Uterus (tissue), 2 donors: ENCODE measurements around the gene CTNNBIP1.

Source experiments
- POLR2A ChIP-seq, 2 donors: fragments of 450-650 bp; IDR thresholded peaks; one replicate each; pipeline ENCODE4 v1.6.1; 2016; ENCODE audit warnings: antibody characterized with exemption in 2 of 2, mild to moderate bottlenecking in 1 of 2, moderate library complexity in 1 of 2
- TF ChIP-seq, protein P1 (sequence below), 4 experiments: fragments of 200-600 bp in 2 of 4; fragments of 450-650 bp in 2 of 4; sonication (generic) in 2 of 4; IDR thresholded peaks; one replicate each; pipeline ENCODE4 v1.5.1; 2016 to 2019; ENCODE audit warnings: antibody characterized with exemption in 4 of 4, mild to moderate bottlenecking in 2 of 4, moderate library complexity in 1 of 4

DNA sequence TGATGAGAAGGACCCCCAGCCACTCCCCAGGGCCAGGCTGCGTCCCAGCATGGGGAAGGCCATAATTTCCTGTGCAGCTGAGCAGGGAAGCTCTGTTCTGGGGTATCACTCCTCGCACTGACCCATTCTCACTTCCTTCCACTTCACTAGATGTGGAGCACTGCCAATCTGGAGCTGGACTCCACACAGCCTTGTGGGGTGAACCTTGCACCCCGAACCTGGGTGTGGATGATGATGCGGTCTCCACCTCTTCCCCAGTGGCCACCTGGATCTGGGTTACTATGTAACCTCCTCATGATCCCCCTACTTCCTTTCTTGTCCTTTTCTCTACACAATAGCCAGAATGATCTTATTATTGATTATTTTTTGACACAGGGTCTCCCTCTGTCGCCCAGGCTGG, 36.7 kb downstream of the CTNNBIP1 start:
- TF ChIP-seq POLR2A (IDR thresholded peaks at IDR 0.05): no peak
- TF ChIP-seq, protein P1, sequence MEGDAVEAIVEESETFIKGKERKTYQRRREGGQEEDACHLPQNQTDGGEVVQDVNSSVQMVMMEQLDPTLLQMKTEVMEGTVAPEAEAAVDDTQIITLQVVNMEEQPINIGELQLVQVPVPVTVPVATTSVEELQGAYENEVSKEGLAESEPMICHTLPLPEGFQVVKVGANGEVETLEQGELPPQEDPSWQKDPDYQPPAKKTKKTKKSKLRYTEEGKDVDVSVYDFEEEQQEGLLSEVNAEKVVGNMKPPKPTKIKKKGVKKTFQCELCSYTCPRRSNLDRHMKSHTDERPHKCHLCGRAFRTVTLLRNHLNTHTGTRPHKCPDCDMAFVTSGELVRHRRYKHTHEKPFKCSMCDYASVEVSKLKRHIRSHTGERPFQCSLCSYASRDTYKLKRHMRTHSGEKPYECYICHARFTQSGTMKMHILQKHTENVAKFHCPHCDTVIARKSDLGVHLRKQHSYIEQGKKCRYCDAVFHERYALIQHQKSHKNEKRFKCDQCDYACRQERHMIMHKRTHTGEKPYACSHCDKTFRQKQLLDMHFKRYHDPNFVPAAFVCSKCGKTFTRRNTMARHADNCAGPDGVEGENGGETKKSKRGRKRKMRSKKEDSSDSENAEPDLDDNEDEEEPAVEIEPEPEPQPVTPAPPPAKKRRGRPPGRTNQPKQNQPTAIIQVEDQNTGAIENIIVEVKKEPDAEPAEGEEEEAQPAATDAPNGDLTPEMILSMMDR (IDR thresholded peaks at IDR 0.05): no peak
